Measurements from ENCODE around the gene DGKI.
A peak's percentile ranks its signal among the peaks of the same experiment; 100 is the strongest.
"Not testable (repeated sequence)": the region's sequence is repeated elsewhere in the genome, so short reads cannot be mapped to it uniquely, and the experiment has no call there.

DGKI gene

DNA sequence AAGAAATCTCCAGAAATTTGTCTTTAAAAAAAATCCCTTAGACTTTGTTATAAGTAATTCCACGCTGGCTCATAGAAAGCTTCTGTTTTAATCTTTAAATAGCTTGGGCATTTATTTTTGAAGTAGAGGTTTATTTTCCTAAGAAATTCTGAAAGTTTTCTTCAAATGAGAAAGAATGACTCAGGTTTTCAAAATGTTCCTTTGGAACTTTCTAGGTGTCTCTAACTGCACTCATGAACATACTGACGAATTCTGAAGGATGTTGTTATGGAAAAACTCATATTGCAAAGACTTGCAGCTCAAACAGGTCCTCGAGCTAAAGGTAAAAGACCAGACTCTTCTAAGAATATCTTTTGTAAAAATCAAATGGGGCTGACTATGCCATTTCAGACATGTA is 10.7 kb downstream of the DGKI start:
- no peak for DNase-seq

DNA sequence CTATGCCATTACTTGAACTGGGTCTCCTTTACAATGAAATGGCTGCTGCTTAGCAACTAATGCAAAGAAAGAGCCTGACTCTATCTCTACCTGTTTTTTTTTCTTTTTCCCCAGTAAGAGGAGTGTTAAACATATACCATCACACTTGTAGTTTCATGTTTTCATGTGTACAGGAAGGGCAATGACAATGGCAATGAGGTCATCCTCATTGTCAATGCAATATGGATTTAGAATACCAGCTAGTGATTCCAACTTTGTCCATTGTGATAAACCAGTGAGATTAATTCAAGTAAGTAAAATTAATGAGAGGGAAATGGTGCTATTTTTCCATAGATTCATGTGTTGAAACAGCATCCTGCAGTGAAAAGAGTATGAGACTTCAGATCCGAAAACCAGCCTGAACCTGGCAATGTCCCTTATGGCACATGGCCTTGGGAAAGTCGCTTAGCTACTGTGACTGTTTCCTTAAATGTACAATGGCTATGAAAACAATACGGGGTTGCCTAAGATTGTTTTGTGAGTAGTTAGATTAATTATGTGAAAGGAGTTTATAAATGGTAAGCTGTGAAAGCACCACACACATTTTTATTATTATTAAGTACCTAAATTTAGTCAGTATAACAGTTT is 11.2 kb downstream of the DGKI start:
- DNase-seq: no peak

GRCh38 chr7:137834552-137834951 is 12.2 kb downstream of the DGKI start:
- no peak for DNase-seq

- not testable (repeated sequence) for DNase-seq
Observed at GRCh38 chr7:137832990-137833389, 13.8 kb downstream of the DGKI start.

- DNase-seq: no peak
Observed at GRCh38 chr7:137832382-137832781, 14.4 kb downstream of the DGKI start.

- not testable (repeated sequence) for DNase-seq
Observed at GRCh38 chr7:137831555-137831954, 15.2 kb downstream of the DGKI start.

DNA sequence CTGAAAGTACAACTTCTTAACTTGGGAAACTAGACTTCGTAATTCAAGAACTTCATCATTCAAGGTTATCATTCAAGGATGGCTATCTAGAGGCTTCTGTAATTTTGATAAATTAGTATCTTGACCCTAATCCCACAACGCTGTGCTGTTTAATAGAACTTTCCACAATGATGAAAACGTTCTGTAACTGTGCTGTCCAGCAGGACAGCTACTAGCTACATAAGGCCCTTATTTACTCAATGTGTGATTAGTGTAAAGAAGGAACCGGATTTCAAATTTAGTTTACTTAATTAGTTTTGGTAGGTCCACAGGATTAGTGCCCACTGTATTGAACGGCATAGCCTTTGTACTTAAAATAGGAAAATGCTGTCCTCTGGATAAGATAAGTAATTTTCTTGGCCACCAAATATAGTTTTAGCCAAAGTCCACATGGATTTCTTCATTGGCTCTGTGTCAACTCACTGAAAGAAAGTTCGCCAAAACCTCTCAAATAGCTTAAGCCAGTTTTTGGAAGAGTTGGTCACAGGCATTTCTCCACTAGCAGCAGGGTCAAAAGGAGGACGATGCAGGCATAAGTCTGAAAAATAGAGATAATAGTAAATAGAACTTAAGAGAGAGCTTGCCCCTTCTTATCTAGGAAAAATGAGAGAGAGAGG is 17.3 kb downstream of the DGKI start:
- no peak for DNase-seq

- no peak for DNase-seq
Observed at GRCh38 chr7:137828456-137828855, 18.3 kb downstream of the DGKI start.

DNA sequence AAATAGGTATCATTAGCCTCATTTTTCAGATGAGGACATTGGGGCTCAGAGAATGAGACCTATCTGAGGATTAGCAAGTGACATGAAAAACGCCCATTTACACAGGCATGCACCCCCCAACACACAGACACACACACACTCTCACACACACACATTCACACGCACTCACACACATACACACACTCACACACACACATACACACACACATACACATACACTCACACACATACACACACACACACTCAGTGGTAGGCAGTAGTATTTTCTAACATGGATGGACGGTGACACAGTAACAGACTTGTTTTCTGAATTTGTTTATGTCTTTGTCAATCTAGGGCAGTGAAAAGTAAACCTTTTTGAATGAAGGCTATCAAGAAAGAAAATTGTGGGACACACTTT is 21.3 kb downstream of the DGKI start:
- DNase-seq: no peak

GRCh38 chr7:137820677-137821420 is 25.9 kb downstream of the DGKI start:
- peak in 36 of 51 donors; percentile 2 to 64 (median 29) for DNase-seq

DNA sequence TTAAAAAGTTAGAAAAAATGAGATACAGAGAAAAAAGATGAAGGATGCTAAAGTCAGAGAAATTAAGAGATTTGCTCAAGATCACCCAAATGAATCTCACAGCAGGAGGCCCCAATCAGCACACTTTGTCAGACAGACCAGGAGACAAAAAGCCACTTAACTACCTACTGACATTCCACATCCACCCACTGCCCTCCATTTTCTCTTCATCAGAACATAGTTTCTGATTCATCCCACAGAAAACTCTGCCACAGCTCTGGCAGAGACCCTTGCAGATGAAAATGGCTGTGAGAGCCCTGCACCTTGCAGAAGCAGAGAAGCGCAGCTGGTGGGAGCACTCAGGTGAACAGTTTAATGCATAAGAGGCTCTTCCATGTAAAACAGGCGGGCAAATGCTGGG is 26.6 kb downstream of the DGKI start:
- DNase-seq: no peak

GRCh38 chr7:137818036-137818435 is 28.7 kb downstream of the DGKI start:
- DNase-seq: no peak

DNA sequence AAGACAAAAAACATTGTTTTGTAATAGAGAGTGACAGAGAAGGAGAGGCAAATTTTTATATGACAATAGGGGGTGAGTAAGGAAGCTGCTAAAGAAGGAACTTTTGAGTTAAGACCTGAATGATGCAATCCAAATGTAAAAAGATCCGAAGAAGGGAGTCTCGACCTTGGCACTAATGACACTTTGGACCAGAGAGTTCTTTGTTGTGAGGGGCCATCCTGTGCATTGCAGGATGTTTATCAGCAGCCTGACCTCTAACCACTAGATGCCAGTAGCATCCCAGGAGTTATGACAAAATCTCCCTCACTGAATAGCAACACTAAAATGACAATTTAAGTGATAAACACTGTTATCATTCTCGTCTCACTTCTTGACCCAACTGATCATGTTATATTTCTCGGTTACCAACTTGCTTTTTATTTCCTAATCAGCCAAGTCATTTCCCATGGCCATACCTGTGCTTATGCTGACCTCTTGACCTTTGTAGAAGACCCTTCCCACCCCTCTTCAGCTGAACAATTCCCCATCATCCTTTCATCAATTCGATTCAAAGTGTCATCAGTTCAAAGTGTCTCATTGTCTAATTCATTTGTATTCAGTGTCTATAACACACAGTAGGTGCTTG is 30.0 kb downstream of the DGKI start:
- peak in 2 of 51 donors; percentile 2 to 7 for DNase-seq

DNA sequence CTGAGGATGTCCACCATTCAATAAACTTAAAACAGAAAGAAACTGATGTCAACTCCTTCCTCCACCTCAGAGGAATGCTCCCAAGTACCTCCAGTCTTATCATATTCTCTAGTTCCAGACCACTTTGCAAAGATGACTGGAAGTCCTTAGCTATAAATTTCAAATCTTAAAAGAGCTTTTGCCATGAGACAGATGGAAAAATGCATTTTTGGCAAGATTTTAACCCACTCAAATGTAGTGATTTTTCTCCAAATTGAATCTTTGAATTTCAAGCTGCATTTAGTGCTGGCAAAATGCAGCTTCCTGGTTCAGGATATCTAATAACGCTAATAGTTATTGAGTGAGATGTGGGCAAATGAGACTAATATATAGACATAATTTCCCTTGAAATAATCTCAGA is 33.2 kb downstream of the DGKI start:
- DNase-seq: no peak

DNA sequence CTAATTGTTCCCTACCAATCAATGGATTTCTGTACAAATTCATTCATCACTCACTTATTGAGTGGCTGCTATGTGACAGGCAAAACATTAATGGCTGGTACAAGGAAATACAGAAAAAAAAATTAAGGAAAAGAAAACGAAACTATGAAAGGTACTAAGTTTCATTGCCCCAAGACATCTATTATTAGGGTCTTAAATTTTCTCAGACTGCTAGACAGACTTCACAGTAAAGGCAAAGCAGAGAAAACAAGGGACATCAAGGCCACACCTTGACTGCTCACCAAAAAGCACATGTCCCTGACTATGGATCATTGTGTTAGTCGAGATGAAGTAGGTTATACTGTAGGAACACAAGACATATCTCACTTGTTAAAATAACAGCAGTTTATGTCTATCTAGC is 36.5 kb downstream of the DGKI start:
- no peak for DNase-seq

DNA sequence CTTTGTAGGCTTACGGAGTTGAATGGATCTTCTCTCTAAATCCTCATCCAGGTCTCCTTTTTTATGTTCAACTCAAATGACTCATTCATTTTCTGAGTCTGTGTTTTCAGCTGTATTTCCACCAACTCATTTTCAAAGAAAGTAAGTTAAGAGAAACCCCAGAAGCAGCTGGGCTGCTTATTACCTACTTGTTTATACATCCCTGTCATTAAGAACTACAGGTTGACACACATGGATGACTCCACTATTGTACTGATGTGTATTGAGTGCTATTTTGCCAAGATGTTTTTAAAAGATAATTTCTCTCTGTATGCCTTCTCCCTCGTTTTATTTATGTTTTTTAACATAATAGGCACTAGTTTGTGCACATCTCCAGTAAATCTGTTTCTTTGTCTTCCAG is 41.9 kb downstream of the DGKI start:
- DNase-seq: no peak

- DNase-seq: no peak
Observed at GRCh38 chr7:137801491-137801890, 45.3 kb downstream of the DGKI start.

- DNase-seq: no peak
Observed at GRCh38 chr7:137801003-137801402, 45.8 kb downstream of the DGKI start.

DNA sequence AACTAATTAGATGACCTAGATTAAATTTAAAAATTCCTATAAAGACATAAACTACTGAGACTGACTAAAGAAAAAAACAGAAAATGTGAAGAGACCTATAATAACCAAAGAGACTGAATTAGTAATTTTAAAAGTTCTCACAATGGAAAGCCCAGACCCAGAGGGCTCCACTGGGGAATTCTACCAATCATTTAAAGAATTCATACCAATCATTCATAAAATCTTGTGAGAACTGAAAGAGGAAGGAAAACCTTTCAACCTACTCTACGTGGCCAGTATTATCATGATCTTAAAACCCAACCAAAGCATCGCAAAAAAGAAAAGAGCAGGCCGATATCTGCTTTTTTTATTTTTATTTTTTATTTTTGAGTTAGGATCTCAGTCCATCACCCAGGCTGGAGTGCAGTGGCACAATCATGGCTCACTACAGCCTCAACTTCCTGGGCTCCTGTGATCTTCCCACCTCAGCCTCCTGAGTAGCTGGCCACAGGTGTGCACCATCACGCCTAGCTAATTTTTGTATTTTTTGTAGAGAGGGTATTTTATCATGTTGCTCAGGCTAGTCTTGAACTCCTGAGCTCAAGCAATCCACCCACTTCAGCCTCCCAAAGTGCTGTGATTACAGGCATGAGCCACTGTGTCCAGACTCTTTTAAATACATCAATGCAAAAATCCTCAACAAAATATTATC is 48.6 kb downstream of the DGKI start:
- DNase-seq: no peak

GRCh38 chr7:137795211-137795610 is 51.6 kb downstream of the DGKI start:
- no peak for DNase-seq

DNA sequence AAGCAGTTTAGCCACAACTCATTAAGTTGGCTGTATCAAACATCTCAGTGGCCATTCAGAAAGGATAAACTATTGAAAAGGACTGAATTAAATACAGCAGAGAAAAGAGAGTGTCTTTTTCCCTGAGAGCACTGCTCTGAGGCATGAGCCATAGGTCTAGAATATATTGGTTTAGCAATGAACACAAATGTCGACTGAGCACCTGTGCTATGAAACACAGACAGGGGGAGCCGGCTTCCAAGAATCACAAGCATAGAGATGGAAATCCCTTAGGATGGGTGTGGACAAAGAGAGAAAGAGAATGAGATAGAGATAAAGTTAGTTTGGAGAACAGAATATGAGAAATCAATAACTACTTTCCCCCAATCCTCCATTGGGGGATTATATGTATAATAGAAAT is 54.8 kb downstream of the DGKI start:
- DNase-seq: peak in 1 of 51 donors; percentile 15

- DNase-seq: no peak
Observed at GRCh38 chr7:137790828-137791227, 55.9 kb downstream of the DGKI start.

All from hypothalamus (tissue), 51 donors.